Smooth muscle cell (in vitro differentiated cells): ENCODE measurements around the gene PCDH8. TPM values are rescaled to one million over a fixed set of nuclear protein-coding genes. Genes with fewer than 3 reads are reported as not detected.
"Not testable (repeated sequence)": the region's sequence is repeated elsewhere in the genome, so short reads cannot be mapped to it uniquely, and the experiment has no call there.

Source experiments
- DNase-seq: peaks from one replicate; lab custom pipeline; 2025; ENCODE audit not compliant: unreplicated experiment; lab: John Stamatoyannopoulos, UW
- H2AFZ ChIP-seq: fragments of 200-600 bp; sonication (generic); 2 replicates; pipeline ENCODE4 v1.6.0; 2016; ENCODE audit warnings: antibody characterized with exemption, low read depth, mild to moderate bottlenecking
- H3F3A ChIP-seq: fragments of 200-600 bp; sonication (generic); 2 replicates; pipeline ENCODE4 v1.6.0; 2017; ENCODE audit warnings: antibody characterized with exemption, low read depth
- H3K27ac ChIP-seq: fragments of 200-600 bp; sonication (generic); 2 replicates; pipeline ENCODE4 v1.5.1; 2016; ENCODE audit warnings: low read depth, mild to moderate bottlenecking
- H3K27me3 ChIP-seq: fragments of 200-600 bp; sonication (generic); 2 replicates; pipeline ENCODE4 v1.6.1; 2016; ENCODE audit warnings: low read depth, mild to moderate bottlenecking
- H3K36me3 ChIP-seq: fragments of 200-600 bp; sonication (generic); 2 replicates; pipeline ENCODE4 v1.5.1; 2016; ENCODE audit warnings: low read depth
- H3K4me1 ChIP-seq: fragments of 200-600 bp; sonication (generic); 2 replicates; pipeline ENCODE4 v1.5.1; 2016; ENCODE audit warnings: low read depth
- H3K4me2 ChIP-seq: fragments of 200-600 bp; sonication (generic); 2 replicates; pipeline ENCODE4 v1.6.0; 2016; ENCODE audit warnings: mild to moderate bottlenecking
- H3K4me3 ChIP-seq: fragments of 200-600 bp; sonication (generic); 2 replicates; pipeline ENCODE4 v1.5.1; 2016; ENCODE audit warnings: mild to moderate bottlenecking
- H3K79me2 ChIP-seq: fragments of 200-600 bp; sonication (generic); 2 replicates; pipeline ENCODE4 v1.6.0; 2016; ENCODE audit warnings: low read depth, mild to moderate bottlenecking
- H3K9ac ChIP-seq: fragments of 200-600 bp; sonication (generic); 2 replicates; pipeline ENCODE4 v1.6.0; 2016; ENCODE audit warnings: low read depth
- H3K9me3 ChIP-seq: fragments of 200-600 bp; sonication (generic); replicated peaks from 2 replicates; pipeline ENCODE4 v1.5.1; 2016; ENCODE audit warnings: low read depth
- H4K20me1 ChIP-seq: fragments of 200-600 bp; sonication (generic); 2 replicates; pipeline ENCODE4 v1.6.0; 2016; ENCODE audit warnings: low read depth
- WGBS: methylation state at CpG from one replicate; pipeline ENCODE4 v1.1.7; 2016; ENCODE audit warnings: low lambda C conversion rate; 5-methylcytosine and 5-hydroxymethylcytosine counted together
- polyA plus RNA-seq: library from polyadenylated mRNA; unstranded; fragments of >200 nt; fragmentation: Nextera tagmentation; extraction: Ambion mirVana; gene quantifications from 2 replicates; pipeline ENCODE4 v1.2.1, GENCODE V29; 2016
- total RNA-seq: library from RNA; depleted of rRNA; stranded (reverse); fragments of >200 nt; gene quantifications from 2 replicates; pipeline ENCODE4 v1.2.3, GENCODE V29; 2014
- TF ChIP-seq, protein P1 (sequence below): fragments of 200-600 bp; sonication (generic); IDR thresholded peaks from 2 replicates; pipeline ENCODE4 v1.5.1; 2017; ENCODE audit warnings: borderline replicate concordance, mild to moderate bottlenecking, antibody characterized with exemption; ENCODE audit not compliant: insufficient read depth, poor library complexity, severe bottlenecking

Gene PCDH8
- total and polyA plus RNA-seq, 2 experiments from 2014 or later, result 0.58 to 2.1 TPM

DNA sequence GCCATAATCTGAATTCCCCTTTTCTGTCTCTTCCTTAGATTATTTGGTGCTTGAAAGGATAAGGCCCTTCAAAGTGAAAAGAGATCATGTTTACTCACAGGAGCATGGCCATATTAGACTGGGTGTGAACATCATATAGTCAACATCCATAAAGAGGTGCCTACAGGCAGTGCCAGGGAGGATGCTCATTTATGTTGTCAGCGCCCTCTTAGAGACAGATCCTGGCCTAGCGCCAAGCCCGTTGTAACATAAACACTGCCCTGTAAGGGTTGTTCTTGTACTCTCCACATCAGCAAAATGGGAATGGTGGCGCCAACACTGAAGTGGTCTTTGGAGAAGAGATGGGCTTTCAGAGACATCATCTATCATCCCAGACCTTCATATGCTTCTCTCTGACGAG lies 16.1 kb downstream of the PCDH8 start:
- no peak for DNase-seq
- WGBS, result 92% methylated on average over 5 of the region's 5 CpGs
- Histone ChIP-seq H3K27ac (no peak overlapping the region), H3K9me3 (no peaks in the 10 kb centered on the region), H3K27me3 (no peaks in the 10 kb centered on the region), H3K4me2 (no peak overlapping the region), H2AFZ (no peak overlapping the region), H3K36me3 (no peaks in the 10 kb centered on the region), H3K4me3 (no peak overlapping the region), H3K9ac (no peak overlapping the region), H3F3A (no peaks in the 10 kb centered on the region), H4K20me1 (no peaks in the 10 kb centered on the region), H3K4me1 (peaks cover 14% of the 10 kb centered on the region), H3K79me2 (no peaks in the 10 kb centered on the region)
- TF ChIP-seq, protein P1, sequence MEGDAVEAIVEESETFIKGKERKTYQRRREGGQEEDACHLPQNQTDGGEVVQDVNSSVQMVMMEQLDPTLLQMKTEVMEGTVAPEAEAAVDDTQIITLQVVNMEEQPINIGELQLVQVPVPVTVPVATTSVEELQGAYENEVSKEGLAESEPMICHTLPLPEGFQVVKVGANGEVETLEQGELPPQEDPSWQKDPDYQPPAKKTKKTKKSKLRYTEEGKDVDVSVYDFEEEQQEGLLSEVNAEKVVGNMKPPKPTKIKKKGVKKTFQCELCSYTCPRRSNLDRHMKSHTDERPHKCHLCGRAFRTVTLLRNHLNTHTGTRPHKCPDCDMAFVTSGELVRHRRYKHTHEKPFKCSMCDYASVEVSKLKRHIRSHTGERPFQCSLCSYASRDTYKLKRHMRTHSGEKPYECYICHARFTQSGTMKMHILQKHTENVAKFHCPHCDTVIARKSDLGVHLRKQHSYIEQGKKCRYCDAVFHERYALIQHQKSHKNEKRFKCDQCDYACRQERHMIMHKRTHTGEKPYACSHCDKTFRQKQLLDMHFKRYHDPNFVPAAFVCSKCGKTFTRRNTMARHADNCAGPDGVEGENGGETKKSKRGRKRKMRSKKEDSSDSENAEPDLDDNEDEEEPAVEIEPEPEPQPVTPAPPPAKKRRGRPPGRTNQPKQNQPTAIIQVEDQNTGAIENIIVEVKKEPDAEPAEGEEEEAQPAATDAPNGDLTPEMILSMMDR, result no peak

DNA sequence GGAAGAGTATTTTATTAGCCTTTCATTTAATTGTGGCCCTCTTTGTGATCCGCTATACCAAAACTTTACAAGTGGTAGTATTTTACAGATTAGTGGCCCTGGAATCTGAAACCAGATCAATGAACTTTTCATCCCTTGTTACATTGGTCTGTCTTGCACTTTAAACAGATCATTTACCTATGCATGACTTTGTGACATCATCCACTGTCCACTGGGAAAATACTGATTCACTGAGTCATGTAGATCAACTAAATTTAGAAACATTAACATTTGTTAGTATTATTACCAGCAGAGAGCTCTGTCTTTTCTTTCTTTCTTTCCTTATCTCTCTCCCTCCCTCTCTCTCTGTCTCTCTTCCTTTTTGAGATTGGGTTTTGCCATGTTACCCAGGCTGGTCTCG lies 17.5 kb downstream of the PCDH8 start:
- H3K9me3 ChIP-seq, result no peaks in the 10 kb centered on the region
- no peaks in the 10 kb centered on the region for H3K79me2 ChIP-seq
- no peaks in the 10 kb centered on the region for H3F3A ChIP-seq
- 79% methylated on average over 2 of the region's 2 CpGs for WGBS
- DNase-seq, result no peak
- no peaks in the 10 kb centered on the region for H3K36me3 ChIP-seq
- TF ChIP-seq, protein P1, result no peak
- H4K20me1 ChIP-seq, result no peaks in the 10 kb centered on the region
- peak overlapping the region; percentile 8 for H3K27ac ChIP-seq
- H2AFZ ChIP-seq, result no peak overlapping the region
- H3K27me3 ChIP-seq, result no peaks in the 10 kb centered on the region
- peak overlapping the region; percentile 51 for H3K4me2 ChIP-seq
- H3K9ac ChIP-seq, result no peak overlapping the region
- H3K4me1 ChIP-seq, result peaks cover 14% of the 10 kb centered on the region
- no peak overlapping the region for H3K4me3 ChIP-seq

DNA sequence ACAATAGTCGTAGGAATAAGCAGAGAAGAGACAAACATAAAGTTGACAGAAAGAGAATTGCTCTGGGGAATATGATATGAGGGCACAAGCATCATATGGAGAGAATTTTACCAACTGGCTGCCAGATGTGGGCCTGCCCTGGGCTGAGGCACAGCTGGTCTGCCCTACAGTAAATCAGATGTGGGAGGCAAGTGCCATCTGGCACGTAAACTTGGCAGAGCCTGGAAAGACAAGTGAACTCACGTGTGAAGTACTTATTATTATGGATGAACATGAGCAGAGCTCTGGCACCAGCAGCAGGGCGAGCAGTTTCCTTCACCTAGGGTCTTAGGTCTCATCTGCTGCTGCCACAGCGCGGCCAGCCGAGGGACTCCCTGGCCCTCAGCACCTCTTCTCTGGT lies 20.6 kb downstream of the PCDH8 start:
- H3K4me3 ChIP-seq, result no peak overlapping the region
- DNase-seq, result no peak
- H2AFZ ChIP-seq, result no peak overlapping the region
- H4K20me1 ChIP-seq, result no peaks in the 10 kb centered on the region
- WGBS, result 85% methylated on average over 7 of the region's 7 CpGs
- H3K79me2 ChIP-seq, result no peaks in the 10 kb centered on the region
- no peaks in the 10 kb centered on the region for H3F3A ChIP-seq
- H3K4me1 ChIP-seq, result peaks cover 6% of the 10 kb centered on the region
- no peaks in the 10 kb centered on the region for H3K9me3 ChIP-seq
- TF ChIP-seq, protein P1, result no peak
- H3K27ac ChIP-seq, result no peak overlapping the region
- no peaks in the 10 kb centered on the region for H3K36me3 ChIP-seq
- H3K4me2 ChIP-seq, result no peak overlapping the region
- H3K27me3 ChIP-seq, result no peaks in the 10 kb centered on the region
- no peak overlapping the region for H3K9ac ChIP-seq

DNA sequence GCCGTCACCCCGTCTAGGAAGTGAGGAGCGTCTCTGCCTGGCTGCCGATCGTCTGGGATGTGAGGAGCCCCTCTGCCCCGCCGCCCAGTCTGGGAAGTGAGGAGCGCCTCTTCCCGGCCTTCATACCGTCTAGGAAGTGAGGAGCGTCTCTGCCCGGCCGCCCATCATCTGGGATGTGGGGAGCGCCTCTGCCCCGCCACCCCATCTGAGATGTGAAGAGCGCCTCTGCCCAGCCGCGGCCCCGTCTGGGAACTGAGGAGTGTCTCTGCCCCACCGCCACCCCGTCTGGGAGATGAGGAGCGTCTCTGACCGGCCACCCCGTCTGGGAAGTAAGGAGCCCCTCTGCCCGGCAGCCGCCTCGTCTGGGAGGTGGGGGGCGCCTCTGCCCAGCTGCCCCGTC lies 30.6 kb downstream of the PCDH8 start:
- not testable (repeated sequence) for DNase-seq, H3K79me2 ChIP-seq, H3K4me2 ChIP-seq, H3K36me3 ChIP-seq, H3K4me3 ChIP-seq, H4K20me1 ChIP-seq, H3K4me1 ChIP-seq, H3K9me3 ChIP-seq, H3F3A ChIP-seq, H2AFZ ChIP-seq, H3K27ac ChIP-seq, H3K27me3 ChIP-seq, H3K9ac ChIP-seq
- 95% methylated on average over 20 of the region's 29 CpGs for WGBS
